Activated T-helper 1 cell treated with anti-CD3 and anti-CD28 coated beads, Interleukin-2, amount 50 U/mL, for 16 hours (primary cell): Measurements from ENCODE around the gene ANKRD45.
"Not testable (repeated sequence)": the region's sequence is repeated elsewhere in the genome, so short reads cannot be mapped to it uniquely, and the experiment has no call there.

Experiments
- DNase-seq, 2 donors: peaks; one replicate each; pipeline ENCODE4 v3.0.0-alpha.2; 2020; ENCODE audit warnings: low read depth in 1 of 2, low spot score in 1 of 2

ANKRD45 gene

GRCh38 chr1:173646656-173647055, 23.0 kb downstream of the ANKRD45 start:
- DNase-seq: no peak

- not testable (repeated sequence) for DNase-seq
Measured at GRCh38 chr1:173642450-173643139, 27.1 kb downstream of the ANKRD45 start.

- DNase-seq: no peak
Measured at GRCh38 chr1:173639102-173639501, 30.5 kb downstream of the ANKRD45 start.

- no peak for DNase-seq
Measured at GRCh38 chr1:173638043-173639021, 31.3 kb downstream of the ANKRD45 start.

GRCh38 chr1:173637236-173638042, 32.2 kb downstream of the ANKRD45 start:
- not testable (repeated sequence) for DNase-seq

GRCh38 chr1:173635116-173635515, 34.5 kb downstream of the ANKRD45 start, which contains the start of gene TEX50:
Gene TEX50 (plus strand): TSS chr1:173635338. CDS start chr1:173635522, 184 bp downstream.
- no peak for DNase-seq

- no peak for DNase-seq
Measured at GRCh38 chr1:173628888-173629287, 40.8 kb downstream of the ANKRD45 start.

GRCh38 chr1:173627269-173627668, 42.4 kb downstream of the ANKRD45 start:
- no peak for DNase-seq

- no peak for DNase-seq
Measured at GRCh38 chr1:173616859-173617258, 52.8 kb downstream of the ANKRD45 start.

GRCh38 chr1:173613086-173613485, 56.6 kb downstream of the ANKRD45 start:
- not testable (repeated sequence) for DNase-seq

GRCh38 chr1:173608503-173609216, 61.0 kb downstream of the ANKRD45 start:
- DNase-seq: no peak

- DNase-seq: no peak
Measured at GRCh38 chr1:173603056-173603591, 66.5 kb downstream of the ANKRD45 start, which contains the start of gene SLC9C2. Gene SLC9C2 (minus strand): TSS chr1:173603072. CDS start chr1:173601776, 1,296 bp downstream.

GRCh38 chr1:173601588-173601987, 68.1 kb downstream of the ANKRD45 start:
- no peak for DNase-seq

GRCh38 chr1:173596097-173596825, 73.4 kb downstream of the ANKRD45 start:
- DNase-seq: no peak

- not testable (repeated sequence) for DNase-seq
Measured at GRCh38 chr1:173591138-173591537, 78.5 kb downstream of the ANKRD45 start.

- DNase-seq: no peak
Measured at GRCh38 chr1:173590557-173590956, 79.1 kb downstream of the ANKRD45 start.

- DNase-seq: no peak
Measured at GRCh38 chr1:173581383-173582079, 88.1 kb downstream of the ANKRD45 start.

- DNase-seq: no peak
Measured at GRCh38 chr1:173580658-173581057, 89.0 kb downstream of the ANKRD45 start.

- no peak for DNase-seq
Measured at GRCh38 chr1:173580071-173580470, 89.6 kb downstream of the ANKRD45 start.
